ENCODE data around the gene MYOG. TPM values are rescaled to one million over a fixed set of nuclear protein-coding genes. Genes with fewer than 3 reads are reported as not detected.

Gene MYOG
- total RNA-seq, 2 experiments from 2014 or later, result not detected

DNA sequence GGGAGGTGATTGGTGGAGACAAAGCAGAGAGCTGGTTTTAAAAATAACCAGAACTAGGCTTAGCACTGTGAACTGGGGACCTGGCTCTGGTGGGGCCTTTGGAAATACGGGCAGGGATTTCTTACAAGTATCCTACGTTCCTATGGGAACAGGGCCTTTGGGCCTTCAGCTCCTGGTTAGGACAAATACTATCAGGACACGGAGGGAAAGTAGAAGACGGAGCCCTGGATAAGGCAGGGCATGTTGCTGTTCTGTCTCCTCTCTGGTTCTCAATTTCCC, 5.3 kb upstream of the MYOG start:
- H3K4me3 Mint-ChIP-seq, result no peak overlapping the region
- ATAC-seq, result no peak
- H3K36me3 Mint-ChIP-seq, result peaks cover 1% of the 10 kb centered on the region
- no peak overlapping the region for H3K27ac Mint-ChIP-seq
- CTCF ChIA-PET, result no interaction called here
- peak; percentile 15 for DNase-seq
- peaks cover 33% of the 10 kb centered on the region for H3K27me3 Mint-ChIP-seq
- H3K4me1 Mint-ChIP-seq, result no peaks in the 10 kb centered on the region
- peaks cover 11% of the 10 kb centered on the region for H3K9me3 Mint-ChIP-seq (ENCODE audit: low read depth)

- Mint-ChIP-seq H3K27ac (no peak overlapping the region), H3K27me3 (peaks cover 28% of the 10 kb centered on the region), H3K4me1 (no peaks in the 10 kb centered on the region), H3K36me3 (peaks cover 1% of the 10 kb centered on the region), H3K4me3 (no peak overlapping the region), H3K9me3 (ENCODE audit: low read depth) (peaks cover 10% of the 10 kb centered on the region)
- DNase-seq, result peak; percentile 14
- CTCF ChIA-PET, result no interaction called here
- no peak for ATAC-seq
Observed at GRCh38 chr1:203090421-203091198, 4.8 kb upstream of the MYOG start.

DNA sequence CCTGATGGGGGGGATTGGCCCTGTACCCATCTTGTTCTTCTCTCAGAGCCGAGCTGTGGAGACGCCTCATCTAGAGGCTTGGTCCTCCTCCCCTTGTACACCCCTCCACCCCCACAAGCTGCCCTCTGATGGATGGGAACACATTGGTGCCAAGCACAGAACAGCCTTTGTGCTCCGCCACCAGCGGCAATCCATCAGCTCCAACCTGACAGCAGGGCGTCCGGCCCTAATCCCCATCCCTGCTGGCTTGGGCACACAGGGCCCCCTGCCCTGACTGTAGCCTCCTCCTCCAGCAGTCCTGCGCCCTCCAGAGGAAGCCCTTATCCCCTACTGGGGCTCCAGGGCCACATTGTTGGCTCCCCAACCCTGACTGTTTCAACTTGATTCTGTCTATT, 3.8 kb upstream of the MYOG start:
- CTCF ChIA-PET, result no interaction called here

DNA sequence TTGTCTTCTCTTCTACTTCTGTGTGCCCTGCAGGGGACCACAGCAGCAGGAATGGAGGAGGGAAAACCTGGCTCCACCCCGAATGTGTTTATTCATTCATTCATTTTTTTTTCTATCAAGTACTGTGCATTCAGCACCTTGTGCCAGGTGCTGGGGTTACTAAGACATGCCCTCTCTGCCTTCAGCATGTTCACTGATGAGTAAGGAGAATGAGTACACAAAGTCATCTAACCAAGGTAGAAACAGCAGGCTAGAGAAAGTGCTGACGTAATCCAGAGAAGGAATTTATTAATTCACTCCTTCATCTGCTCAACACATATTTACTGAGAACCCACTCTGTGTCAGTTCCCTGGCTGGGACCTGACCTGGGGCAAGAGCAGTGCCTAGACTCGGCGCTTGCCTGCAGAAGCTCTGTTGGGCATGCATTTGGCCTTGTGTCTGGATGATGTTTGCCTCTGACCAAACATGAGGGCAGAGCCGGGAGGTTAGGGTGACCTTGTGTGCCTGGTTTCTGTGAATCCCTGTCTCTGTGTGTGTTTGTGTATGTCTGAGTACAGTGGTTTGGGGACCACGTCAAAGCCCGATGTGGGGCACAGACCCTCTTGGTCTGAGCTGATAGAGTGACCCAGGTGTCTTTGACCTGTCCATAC, 3.3 kb upstream of the MYOG start:
- no peak overlapping the region for H3K4me3 Mint-ChIP-seq
- no peak overlapping the region for H3K27ac Mint-ChIP-seq
- CTCF ChIA-PET, result no interaction called here
- peaks cover 18% of the 10 kb centered on the region for H3K27me3 Mint-ChIP-seq
- H3K4me1 Mint-ChIP-seq, result no peaks in the 10 kb centered on the region
- no peaks in the 10 kb centered on the region for H3K9me3 Mint-ChIP-seq (ENCODE audit: low read depth)
- no peaks in the 10 kb centered on the region for H3K36me3 Mint-ChIP-seq
- ATAC-seq (no peak), DNase-seq (peak; percentile 40)

More for the DNA sequence above, 3.8 kb upstream of the MYOG start:
- Mint-ChIP-seq H3K4me1 (no peaks in the 10 kb centered on the region), H3K27me3 (peaks cover 18% of the 10 kb centered on the region), H3K36me3 (no peaks in the 10 kb centered on the region), H3K4me3 (no peak overlapping the region), H3K9me3 (ENCODE audit: low read depth) (peaks cover under 1% of the 10 kb centered on the region), H3K27ac (no peak overlapping the region)
- DNase-seq, result peak; percentile 29
- ATAC-seq, result no peak

GRCh38 chr1:203088441-203088840, 2.6 kb upstream of the MYOG start:
- ATAC-seq, result no peak
- Mint-ChIP-seq H3K4me3 (no peak overlapping the region), H3K36me3 (no peaks in the 10 kb centered on the region), H3K9me3 (ENCODE audit: low read depth) (no peaks in the 10 kb centered on the region), H3K27ac (no peak overlapping the region), H3K4me1 (no peaks in the 10 kb centered on the region), H3K27me3 (peaks cover 16% of the 10 kb centered on the region)
- CTCF ChIA-PET, result no interaction called here
- DNase-seq, result peak; percentile 30

DNA sequence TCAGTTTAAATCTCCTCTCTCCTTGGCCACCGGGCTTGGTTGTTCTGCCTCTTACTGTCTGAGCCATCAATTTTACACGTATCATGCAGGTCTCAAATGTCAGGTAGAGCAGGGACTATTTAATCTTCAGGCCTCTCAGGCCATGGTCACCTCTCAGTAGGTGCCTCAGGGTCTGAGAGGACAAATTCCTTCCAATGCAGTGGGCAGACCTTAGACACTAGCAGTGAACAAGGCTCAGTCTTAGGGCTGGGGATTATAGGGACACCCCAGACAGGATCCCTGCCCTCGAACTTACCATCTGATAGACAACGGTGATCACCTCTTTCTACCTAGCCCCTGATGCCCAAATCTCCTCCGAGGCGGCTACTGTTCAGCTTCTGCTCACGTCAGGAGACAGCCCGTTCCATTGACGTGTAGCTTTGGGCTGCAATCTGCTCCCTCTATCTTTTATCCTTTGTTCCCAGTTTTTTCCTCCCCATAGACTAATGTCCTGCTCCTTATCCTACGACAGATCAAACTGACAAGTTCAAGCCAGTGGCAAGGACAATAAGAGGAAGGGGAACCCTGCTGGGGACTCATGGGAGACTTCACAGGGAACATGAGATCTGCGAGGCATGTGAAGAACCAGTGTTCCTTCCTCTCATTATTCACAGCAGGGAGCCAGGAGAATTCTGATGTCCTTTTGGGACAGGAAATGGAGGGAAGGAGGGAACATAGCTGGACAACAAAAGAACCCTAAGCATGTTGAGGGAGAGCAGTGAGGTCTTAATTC, 1.4 kb upstream of the MYOG start:
- DNase-seq, result peak; percentile 19
- peaks cover 9% of the 10 kb centered on the region for H3K27me3 Mint-ChIP-seq
- no peaks in the 10 kb centered on the region for H3K4me1 Mint-ChIP-seq
- no peaks in the 10 kb centered on the region for H3K9me3 Mint-ChIP-seq (ENCODE audit: low read depth)
- ATAC-seq, result no peak
- CTCF ChIA-PET, result no interaction called here
- no peak overlapping the region for H3K27ac Mint-ChIP-seq
- no peak overlapping the region for H3K4me3 Mint-ChIP-seq
- no peaks in the 10 kb centered on the region for H3K36me3 Mint-ChIP-seq

GRCh38 chr1:203084588-203085527, 954 bp downstream of the MYOG start:
- peak; percentile 47 for ATAC-seq
- DNase-seq, result peak; percentile 52

GRCh38 chr1:203083463-203083921, 2.3 kb downstream of the MYOG start:
- H3K27ac Mint-ChIP-seq, result no peak overlapping the region
- no peaks in the 10 kb centered on the region for H3K36me3 Mint-ChIP-seq
- CTCF ChIA-PET, result interaction anchor here (1.3 to 3.0 kb wide), 7 partner anchors 10 to 132 kb away, joined by 3 to 10 read pairs (median 6); no protein-coding TSS in a partner anchor
- ATAC-seq (no peak), DNase-seq (peak; percentile 36)
- peaks cover 13% of the 10 kb centered on the region for H3K27me3 Mint-ChIP-seq
- H3K9me3 Mint-ChIP-seq (ENCODE audit: low read depth), result no peaks in the 10 kb centered on the region
- H3K4me1 Mint-ChIP-seq, result no peaks in the 10 kb centered on the region
- no peak overlapping the region for H3K4me3 Mint-ChIP-seq

More at GRCh38 chr1:203084588-203085527, 954 bp downstream of the MYOG start:
- no peak overlapping the region for H3K4me3 Mint-ChIP-seq
- no peaks in the 10 kb centered on the region for H3K9me3 Mint-ChIP-seq (ENCODE audit: low read depth)
- H3K27ac Mint-ChIP-seq, result no peak overlapping the region
- CTCF ChIA-PET, result interaction anchor here (0.9 to 3.0 kb wide), 9 partner anchors 11 to 131 kb away, joined by 3 to 10 read pairs (median 5); no protein-coding TSS in a partner anchor
- H3K4me1 Mint-ChIP-seq, result no peaks in the 10 kb centered on the region
- H3K36me3 Mint-ChIP-seq, result no peaks in the 10 kb centered on the region
- H3K27me3 Mint-ChIP-seq, result peaks cover 7% of the 10 kb centered on the region

- no peaks in the 10 kb centered on the region for H3K4me1 Mint-ChIP-seq
- ATAC-seq (no peak), DNase-seq (peak; percentile 37)
- no peaks in the 10 kb centered on the region for H3K9me3 Mint-ChIP-seq (ENCODE audit: low read depth)
- no peaks in the 10 kb centered on the region for H3K36me3 Mint-ChIP-seq
- no peak overlapping the region for H3K27ac Mint-ChIP-seq
- H3K27me3 Mint-ChIP-seq, result peaks cover 17% of the 10 kb centered on the region
- CTCF ChIA-PET, result interaction anchor here (1.3 to 3.0 kb wide), 6 partner anchors 19 to 133 kb away, joined by 3 to 10 read pairs (median 8); no protein-coding TSS in a partner anchor
- H3K4me3 Mint-ChIP-seq, result no peak overlapping the region
Observed at GRCh38 chr1:203082571-203083462, 3.0 kb downstream of the MYOG start.

- no peak for ATAC-seq
- Mint-ChIP-seq H3K9me3 (ENCODE audit: low read depth) (no peaks in the 10 kb centered on the region), H3K4me3 (no peak overlapping the region), H3K27ac (no peak overlapping the region), H3K4me1 (no peaks in the 10 kb centered on the region), H3K27me3 (peaks cover 23% of the 10 kb centered on the region), H3K36me3 (no peaks in the 10 kb centered on the region)
- no peak for DNase-seq
- CTCF ChIA-PET, result interaction anchor here (1.3 to 3.0 kb wide), 3 partner anchors 18 to 90 kb away, joined by 3 to 10 read pairs (median 8); no protein-coding TSS in a partner anchor
Observed at GRCh38 chr1:203082231-203082505, 3.6 kb downstream of the MYOG start.

- peaks cover 29% of the 10 kb centered on the region for H3K27me3 Mint-ChIP-seq
- no peaks in the 10 kb centered on the region for H3K9me3 Mint-ChIP-seq (ENCODE audit: low read depth)
- no peak overlapping the region for H3K4me3 Mint-ChIP-seq
- no peak overlapping the region for H3K27ac Mint-ChIP-seq
- H3K4me1 Mint-ChIP-seq, result no peaks in the 10 kb centered on the region
- peak; percentile 8 for DNase-seq
- CTCF ChIA-PET, result interaction anchor here (1.3 to 3.0 kb wide), 3 partner anchors 17 to 90 kb away, joined by 3 to 10 read pairs (median 8); no protein-coding TSS in a partner anchor
- ATAC-seq, result no peak
- no peaks in the 10 kb centered on the region for H3K36me3 Mint-ChIP-seq
Observed at GRCh38 chr1:203081465-203082230, 4.2 kb downstream of the MYOG start.
